SHP77 treated with DMSO at 0.1 percent for 48 hours (cell line): ENCODE measurements around the gene PLCH2.
A peak's percentile ranks its signal among the peaks of the same experiment; 100 is the strongest.

ENCODE experiments used
- DNase-seq: peaks from one replicate; lab custom pipeline; 2025; lab: John Stamatoyannopoulos, UW

The PLCH2 gene

DNA sequence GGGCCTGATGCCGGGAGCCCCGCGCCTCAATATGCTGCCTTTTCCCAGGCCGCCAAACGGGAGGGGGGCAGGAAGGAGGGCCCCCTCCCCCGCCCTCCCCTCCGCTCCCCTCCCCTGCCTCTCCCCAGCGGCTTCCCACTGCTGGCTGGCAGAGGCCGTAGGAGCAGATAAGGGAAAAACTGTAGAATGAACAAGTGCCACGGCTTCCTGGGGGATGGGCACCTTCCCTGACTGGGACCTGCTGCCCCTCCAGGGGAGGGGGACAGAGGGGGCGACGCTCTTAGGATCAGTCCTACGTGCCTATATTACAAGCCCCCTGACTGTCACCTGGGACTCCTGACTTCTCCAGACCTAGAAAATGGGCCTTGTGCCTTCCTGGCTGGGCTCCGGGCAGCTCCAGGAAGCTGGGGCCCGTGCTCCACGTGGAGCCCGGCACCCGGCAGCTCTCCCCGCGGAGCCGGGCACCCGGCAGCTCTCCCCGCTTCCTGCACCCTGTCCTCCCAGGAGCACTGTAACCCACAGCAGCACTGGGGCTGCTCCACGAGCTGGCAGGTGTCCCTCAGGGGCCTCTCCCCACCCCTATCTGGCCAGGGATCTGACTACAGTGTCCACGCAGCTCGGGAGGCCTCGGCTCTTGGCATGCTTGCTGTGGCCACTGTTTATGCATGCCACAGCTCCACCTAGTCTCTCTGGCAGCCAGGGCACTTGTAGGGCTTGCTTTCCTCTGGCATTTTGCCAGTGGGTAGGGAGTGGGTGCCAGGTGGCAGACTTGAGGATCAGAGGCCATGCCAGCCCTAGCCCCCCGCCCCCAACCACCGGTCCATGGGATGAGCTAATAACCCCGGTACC, 54.6 kb downstream of the PLCH2 start:
- no peak for DNase-seq

DNA sequence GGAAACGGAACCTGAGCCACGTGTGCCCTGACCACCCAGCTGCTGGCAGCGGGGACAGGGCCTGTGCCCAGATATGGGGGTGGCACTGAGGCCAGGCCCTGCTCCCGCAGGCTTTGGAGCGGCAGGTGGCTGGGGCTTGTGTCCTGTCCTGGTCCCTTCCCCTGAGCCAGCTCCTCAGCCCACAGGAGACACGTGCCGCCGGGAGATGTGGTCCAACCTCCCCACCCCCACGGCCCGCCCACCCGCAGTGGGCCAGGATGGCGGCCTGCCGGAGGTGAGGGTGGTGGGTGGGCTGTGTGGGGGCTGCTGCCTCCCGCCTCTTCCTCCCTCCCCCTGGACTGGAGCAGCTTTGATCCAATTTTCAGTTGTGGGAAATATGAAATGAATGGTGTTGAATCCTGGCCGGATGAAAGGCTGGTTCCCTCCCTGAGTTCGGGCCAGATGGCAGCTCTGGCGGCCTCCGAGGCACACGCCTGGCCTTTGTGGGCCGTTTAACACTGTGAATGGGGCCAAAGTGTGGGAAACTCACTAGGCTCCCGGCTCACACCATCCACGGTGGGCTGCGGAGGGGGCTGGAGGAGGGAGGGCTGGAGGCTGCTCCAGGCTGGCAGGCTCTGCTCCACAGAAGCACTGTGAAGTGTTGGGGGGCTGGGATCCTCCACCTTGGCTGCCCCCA, 56.5 kb downstream of the PLCH2 start:
- DNase-seq: no peak

DNA sequence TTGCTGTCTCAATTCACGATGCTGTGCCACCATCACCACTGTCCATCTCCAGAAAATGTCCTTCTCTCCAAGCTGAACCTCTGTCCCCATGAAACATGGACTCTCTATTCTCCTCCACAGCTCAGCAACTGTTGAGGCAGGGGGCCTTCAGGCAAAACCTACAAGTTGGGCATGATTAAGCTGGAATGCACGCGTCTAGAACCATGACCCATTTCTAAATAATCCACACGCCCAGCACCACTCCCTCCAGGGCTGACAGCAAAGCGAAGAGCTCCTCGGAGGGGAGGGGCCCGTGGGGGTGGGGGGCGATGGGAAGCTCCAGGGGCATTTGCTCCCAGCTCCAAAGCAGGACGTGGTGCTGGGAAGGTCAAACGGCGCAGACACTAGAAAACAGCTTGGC, 57.3 kb downstream of the PLCH2 start:
- no peak for DNase-seq

DNA sequence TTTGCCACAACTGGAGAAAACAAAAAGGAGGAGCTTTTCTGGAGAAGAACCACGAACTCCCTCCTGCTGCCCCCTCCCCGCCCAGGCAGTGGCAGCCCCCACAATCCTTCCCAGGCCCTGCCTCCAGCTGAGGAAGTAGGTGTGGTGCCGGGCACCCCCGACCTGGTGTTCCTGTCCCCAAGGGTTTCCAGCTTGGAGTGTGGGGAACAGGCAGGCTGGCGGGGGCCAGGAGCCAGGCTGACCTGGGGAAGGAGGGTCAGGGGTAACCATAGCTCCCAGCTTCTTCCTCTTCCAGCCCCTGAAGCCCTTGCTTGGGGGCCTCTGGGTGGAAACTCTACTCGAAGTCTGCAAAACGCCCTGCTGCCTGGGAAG, 58.2 kb downstream of the PLCH2 start:
- no peak for DNase-seq

DNA sequence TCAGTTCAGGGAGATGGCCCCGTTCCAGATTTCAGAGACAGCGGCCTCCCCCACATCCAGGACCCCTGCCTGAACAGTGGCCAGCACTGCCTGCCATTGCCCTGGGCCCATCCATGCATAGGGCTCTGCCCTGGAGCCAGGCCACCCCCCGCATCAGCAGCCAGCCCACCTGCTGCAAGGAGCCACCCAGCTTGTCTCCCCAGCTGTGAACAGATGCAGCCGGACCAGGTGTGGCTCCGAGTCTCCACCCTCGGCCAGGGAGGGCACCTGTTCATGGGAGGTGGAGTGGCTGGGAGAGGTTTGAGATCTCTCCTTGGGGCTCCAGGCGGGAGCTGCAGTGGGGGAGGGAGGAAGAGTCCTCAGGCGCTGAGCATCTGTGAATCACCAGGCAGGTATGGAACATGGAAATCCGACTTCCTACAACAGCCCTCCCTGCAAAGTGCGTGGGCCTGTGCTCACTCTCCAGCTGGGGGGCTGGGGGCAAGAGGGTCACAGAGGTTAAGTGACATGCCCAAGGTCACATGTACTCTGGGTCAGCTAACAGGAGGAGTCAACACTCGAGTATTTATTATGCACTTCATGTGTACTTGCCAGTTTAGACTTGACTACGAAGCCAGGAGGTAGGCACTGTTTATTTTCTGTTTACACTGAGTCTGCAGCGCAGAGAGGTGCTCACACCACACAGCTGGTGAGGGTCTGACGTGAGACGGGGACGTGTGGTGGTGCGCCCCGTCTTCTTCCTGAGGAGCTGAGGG, 58.8 kb downstream of the PLCH2 start:
- no peak for DNase-seq

DNA sequence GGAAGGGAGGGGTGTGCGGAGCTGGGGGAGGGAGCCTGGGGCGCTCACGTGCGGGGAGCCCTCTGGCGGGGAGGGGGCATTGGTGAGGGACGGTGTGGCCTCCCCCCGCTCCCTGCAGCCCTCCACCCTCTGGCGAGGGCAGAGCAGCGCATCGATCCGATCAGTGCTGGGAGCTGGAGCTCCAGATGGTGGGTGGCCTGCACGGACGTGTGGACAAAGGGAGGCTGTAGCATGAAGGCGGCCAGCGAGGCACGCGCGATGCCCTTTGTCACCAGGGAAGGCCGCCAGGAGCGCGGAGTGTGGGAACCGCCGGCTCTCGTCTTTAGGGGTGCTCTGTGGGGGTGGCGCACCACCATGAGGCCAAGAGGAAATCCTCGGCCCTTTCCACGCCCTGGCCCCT, 59.4 kb downstream of the PLCH2 start:
- DNase-seq: no peak

DNA sequence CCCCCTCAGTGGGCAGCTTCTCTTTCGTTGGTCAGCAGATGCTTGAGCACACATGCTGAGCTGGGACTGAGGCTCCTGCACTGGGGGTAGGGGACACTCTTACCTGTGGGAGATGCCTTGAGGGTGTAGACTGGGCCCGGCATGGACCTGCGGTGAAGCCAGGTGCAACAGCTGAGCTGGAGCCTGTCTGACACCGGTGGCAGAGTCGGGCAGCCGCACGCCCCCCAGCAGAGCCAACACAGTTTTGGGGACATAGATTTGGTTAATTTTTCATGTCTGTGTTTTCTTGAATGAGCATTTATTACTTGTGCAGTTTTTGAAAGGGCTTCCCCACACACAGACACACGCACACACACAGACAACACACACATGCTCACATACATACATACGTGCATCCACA, 59.9 kb downstream of the PLCH2 start:
- DNase-seq: no peak

DNA sequence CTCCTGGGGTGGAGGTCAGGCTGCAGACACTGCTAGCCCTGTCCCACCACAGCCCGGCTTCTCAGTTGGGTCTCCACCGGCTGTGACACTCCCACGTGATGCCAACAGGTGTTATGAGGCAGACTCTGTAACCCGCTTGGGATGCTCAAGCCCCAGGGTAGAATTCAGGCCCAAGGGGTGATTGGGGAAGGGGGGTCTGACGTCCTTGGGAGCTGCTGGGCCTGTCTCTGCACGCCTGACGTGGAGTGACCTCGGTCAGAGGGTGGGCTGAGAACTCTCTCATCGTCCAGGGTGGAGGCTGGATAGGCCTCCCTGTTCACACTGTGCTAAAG, 61.7 kb downstream of the PLCH2 start:
- no peak for DNase-seq

DNA sequence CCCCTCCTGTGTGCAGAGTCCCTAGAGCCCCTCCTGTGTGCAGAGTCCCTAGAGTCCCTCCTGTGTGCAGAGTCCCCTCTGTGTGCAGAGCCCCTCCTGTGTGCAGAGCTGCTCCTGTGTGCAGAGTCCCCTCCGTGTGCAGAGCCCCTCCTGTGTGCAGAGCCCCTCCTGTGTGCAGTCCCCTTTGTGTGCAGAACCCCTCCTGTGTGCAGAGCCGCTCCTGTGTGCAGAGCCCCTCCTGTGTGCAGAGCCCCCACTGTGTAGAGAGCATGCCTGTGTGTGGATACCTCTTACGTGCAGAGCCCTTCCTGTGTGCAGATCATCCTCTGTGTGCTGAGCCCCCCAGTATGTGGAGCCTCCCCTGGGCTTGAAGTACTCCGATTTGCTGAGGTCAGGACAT, 62.3 kb downstream of the PLCH2 start:
- DNase-seq: no peak

DNA sequence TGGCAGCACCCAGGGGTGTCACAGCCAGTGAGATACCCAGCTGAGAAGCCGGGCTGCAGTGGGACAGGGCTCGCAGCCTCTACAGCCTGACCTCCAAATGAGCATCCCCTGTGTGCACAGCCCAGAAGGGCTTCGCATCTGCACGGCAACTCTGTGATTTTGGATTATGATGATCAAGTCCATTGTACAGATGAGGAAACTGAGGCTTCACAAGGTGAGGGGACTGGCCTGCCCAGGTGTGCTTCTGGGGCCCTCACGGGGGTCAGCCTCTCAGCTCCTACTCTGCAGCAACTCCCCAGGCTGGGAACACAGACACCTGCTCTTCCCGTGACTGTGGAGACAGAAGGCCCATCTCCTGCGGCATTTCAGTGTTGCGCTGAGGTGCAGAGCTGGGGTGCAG, 62.8 kb downstream of the PLCH2 start:
- no peak for DNase-seq

DNA sequence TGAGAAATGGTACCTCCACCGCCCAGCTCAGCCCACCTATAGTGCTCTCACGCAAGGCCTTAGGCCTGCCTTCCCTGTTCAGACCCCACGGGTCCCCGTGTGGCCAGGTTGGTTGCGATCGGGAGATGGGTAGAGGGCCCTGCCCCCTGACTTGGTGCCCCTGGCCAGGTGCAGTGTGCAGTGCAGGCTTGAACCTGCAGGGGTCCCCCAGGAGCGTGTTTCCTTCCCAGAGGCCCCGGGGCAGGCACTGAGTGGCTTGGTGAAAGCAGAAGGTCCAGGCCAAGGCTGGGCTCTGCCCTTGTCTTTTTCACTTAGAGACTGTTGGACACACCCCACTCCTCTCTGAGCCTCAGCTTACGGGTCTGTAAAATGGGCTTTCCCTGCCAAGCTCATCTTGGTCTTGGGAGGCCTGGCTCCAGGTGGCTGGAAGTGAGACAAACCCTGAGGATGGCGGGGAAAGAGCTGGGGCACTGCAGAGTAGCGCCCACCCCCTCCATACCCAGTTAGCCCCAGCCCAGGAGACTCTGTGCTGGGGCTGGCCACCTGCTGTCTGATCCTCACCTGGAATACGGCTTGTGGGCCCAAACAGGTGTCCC, 63.3 kb downstream of the PLCH2 start:
- no peak for DNase-seq

DNA sequence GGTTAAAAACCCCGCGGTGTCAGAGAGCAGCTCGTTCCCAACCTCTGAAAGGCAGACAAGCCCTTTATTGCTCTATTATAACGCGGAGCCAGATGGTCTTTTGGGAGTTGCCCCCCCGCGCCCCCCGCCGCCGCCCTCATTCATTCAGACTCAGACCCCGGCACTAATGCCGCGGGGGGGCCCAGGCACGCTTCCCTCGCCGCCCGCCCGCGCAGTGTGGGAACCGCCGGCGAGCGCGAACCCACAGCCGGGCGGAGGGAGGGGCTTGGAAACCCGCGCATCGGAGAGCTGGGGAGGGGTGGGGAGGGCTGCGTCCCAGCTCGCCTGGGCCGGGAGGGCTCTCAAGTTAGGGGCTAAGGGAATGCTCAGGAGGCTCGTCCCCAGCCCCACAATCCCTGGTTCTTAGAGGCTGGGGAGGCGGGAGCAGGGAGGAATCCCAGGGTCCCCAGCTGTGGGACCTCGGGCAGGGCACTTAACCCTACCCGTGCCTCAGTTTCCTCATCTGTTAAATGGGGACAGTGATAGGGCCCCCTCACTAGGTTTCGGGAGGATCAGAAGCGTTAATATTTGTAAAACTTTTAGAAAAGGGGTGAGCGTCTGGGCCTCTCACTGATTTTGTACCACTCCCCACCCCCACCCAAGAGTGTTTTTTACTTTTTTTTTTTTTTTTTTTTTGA, 64.9 kb downstream of the PLCH2 start:
- DNase-seq: no peak

DNA sequence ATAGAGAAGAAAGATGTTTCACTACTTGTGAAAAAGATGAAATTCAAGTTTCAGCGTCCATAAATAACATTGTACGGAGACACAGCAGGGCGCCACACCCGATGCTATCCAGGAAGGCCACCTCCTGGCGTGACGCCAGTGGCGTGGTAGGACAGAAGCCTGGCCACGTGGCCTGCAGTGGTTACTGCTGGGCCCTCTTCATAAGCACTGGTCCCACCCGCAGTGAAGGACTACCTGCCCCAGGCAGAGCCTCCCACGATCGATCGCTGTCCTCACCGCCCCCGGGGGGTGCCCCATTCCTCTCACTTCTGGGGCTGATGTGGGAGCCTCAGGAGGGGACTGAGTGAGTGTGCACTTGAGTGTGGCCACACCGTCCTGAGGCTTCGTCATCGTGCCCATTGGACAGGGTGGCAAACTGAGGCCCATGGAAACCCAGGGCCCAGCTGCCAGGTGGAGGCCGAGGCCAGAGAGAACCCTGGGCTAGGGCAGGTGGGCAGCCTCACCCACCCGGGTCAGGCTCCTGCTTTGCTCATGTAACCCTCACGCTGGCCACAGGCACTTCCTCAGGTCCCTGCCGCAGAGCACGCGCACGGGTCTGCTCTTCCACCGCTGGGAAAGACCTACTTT, 65.6 kb downstream of the PLCH2 start:
- DNase-seq: no peak

DNA sequence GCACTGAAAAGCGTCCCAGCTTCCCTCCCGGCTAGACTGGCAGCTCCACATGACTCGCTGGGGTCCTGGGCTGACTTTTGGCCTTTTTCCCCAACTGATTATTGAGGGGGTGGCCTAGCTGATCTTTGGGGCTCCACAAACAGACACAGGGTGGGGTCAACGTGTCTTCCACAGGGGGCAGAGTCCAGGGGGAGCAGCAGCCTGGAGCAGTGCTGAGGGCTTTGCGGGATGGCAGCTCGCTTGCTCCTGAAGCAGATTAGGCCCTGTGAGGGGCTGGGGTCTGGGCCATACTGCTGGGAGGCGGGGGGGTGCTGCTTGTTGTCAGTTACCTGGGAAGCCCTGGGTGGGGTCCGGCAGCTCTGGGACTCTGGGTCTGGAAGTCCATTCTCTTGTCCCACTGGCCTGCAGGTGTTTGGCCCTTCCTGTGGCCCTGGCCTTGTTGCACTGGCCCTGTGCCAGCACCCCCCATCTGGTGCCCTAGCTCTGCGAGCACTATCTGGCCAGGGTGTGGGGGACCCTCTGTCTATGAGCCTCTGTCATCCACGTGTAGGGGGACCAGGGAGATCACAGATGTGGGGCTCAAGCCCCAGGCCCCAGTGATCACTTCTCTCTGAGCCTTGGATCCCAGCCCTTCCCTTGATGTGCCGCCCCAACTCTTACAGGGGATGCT, 66.3 kb downstream of the PLCH2 start:
- no peak for DNase-seq

DNA sequence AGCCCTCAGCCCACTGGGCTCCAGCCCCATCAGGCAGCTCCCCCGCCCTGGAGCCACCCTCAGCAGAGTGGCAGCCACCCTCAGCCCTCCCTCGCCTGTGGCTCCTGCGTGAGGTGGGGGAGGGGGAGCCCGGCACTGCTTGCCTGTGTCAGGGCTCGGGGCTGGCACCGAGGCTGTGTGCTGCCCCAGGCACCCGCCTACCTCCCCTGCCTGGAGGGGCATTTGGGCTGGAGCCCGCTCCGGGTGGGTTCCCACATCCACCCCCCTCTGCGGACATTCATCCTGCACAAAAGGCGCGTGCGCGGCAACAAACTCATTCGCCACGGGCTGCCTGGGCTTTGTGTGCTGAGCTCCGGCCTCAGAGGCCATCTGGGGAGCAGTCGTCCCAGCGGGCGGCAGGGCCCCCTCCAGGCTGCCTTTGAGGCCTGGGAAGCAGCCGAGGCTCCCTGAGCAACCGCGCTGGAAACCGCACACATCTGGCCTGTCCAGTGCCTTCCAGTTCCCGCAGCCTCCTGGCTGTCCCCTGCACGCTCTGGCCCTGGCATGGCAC, 67.5 kb downstream of the PLCH2 start:
- DNase-seq: no peak

DNA sequence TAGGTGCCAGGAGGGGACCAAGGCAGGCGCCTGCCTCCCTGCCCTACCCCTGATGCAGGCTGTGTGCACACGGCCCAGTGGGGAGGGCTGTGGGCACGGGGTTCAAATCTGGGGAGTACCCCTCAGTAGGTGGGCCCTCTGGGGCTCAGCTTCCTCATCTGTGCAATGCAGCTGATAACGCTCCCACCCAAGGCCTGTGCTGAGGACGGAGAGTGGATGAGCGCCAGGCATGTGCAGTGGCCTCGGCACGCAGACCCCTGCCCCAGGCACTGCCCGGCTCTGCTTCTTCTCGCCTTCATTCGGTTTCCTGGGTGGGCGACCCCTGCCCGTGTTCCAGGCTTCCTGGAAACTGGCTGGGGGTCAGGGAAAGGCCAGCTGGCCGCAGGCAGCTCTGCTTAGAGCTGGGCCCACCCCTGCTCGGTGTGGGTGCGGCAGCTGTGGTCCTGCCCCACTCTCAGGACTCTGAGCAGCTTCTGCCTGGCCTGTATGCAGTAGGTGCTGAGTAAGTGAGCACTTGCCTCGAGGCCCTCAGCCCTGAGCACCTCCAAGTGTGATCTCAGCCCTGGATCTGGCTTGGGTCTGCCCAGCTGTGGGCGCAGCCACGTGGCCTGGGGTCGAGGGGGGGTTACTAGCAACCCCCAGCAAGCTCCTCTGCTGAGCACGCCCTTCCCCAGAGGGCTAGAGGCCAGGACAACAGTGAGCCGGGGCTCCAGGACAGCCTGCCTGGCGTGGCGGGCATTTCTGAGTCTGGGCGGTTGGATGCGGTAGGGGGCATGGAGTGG, 68.2 kb downstream of the PLCH2 start:
- DNase-seq: no peak

DNA sequence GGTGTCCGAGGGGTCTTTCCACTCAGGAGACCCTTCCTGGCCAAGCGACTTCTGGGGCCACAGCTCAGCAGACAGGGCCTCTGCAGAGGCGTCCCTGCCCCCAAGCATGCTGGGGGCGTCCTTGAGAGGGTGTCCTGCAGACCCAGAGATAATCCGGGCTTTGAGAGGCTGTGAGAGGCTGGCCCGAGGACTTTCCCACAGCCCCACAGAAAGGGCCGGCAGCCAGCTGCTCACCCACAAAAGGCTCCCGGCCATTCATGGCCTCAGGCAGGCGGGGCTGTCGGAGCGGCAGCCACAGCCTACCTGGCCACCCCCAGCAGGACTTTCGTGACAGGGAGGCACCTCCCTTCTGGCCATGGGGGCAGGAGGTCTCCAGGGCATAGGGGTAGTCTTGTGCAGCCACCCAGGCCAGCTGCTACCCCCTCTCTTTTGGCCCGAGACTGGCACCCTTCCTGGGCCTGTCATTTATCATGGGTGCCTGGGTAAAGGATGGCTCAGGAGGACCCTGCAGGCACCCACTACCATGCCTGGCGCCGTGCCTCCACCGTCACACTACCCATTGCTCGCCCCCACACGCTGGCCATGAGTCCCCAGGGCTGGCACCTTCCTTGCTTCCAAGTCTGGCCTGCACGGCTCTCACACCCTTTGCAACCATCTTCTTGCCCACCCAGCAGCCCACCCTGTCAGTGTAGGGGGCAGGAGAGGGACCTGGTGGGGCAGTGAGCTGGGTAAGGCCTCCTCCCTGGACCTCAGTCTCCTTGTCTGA, 69.0 kb downstream of the PLCH2 start:
- DNase-seq: no peak

DNA sequence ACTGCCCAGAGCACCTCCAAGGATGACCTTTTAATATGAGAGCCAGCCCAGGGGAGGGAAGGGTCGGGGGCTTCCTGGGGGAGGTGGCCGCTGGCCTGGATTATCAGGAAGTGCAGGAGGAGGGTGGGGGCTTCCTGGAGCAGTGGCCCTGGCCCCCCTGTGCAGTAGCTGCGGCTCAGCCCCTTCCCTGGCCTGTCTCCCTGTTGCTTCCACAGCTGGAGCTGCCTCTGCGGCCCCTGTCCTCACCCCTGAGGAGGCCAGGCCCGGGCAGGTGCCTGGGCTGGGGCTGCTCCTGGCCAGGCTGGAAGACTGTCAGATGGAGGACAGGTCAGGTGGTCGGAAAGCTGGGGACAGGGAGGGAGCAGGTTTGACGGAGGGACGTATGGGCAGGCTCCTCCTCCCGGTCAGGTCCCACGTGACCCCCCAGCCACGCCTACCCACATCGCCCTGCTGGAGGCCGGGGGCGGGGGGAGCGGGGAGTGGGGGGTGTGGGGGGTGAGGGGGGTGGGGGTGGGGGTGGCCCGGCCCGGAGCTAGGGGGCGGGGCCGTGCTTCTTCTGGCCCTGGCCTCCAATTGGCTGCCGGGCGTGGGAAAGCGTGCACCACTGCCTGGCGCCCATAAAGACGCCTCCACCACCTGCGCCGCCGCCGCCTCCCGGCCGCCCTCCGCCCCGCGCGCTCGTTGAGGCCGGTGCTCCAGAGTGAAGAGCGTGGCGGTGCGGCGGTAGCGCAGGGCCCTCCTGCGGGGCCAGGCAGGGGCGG, 69.8 kb downstream of the PLCH2 start:
- DNase-seq: peak; percentile 80
